Progenitor cell of endocrine pancreas (in vitro differentiated cells): Measurements from ENCODE around the gene ARL4C. TPM values are rescaled to one million over a fixed set of nuclear protein-coding genes. Genes with fewer than 3 reads are reported as not detected.

Experiments used
- DNase-seq: peaks from one replicate; pipeline ENCODE4 v3.0.0; 2021; ENCODE audit warnings: low spot score; ENCODE audit not compliant: unreplicated experiment
- H3K27ac Mint-ChIP-seq: 2 replicates; pipeline ENCODE4 v1.8.0; 2021; ENCODE audit warnings: mild to moderate bottlenecking, moderate library complexity, mixed read lengths
- H3K27me3 Mint-ChIP-seq: 2 replicates; pipeline ENCODE4 v1.8.0; 2021; ENCODE audit warnings: mixed read lengths
- H3K36me3 Mint-ChIP-seq: 2 replicates; pipeline ENCODE4 v1.8.0; 2022; ENCODE audit warnings: mixed read lengths; ENCODE audit not compliant: insufficient read depth
- H3K4me1 Mint-ChIP-seq: 2 replicates; pipeline ENCODE4 v1.8.0; 2021; ENCODE audit warnings: low read depth, mixed read lengths
- H3K4me3 Mint-ChIP-seq: 2 replicates; pipeline ENCODE4 v1.8.0; 2021; ENCODE audit warnings: low read depth, mild to moderate bottlenecking, moderate library complexity, mixed read lengths
- H3K9me3 Mint-ChIP-seq: 2 replicates; pipeline ENCODE4 v1.8.0; 2021; ENCODE audit warnings: low read depth, mixed read lengths
- CTCF ChIP-seq: fragments of 200-600 bp; sonication (generic); IDR thresholded peaks from one replicate; pipeline ENCODE4 v1.5.0; 2021; ENCODE audit warnings: antibody characterized with exemption, mild to moderate bottlenecking; ENCODE audit not compliant: unreplicated experiment
- total RNA-seq: library from RNA; stranded (reverse); gene quantifications from 2 replicates; pipeline ENCODE4 v1.2.1, GENCODE V29; 2021

The ARL4C gene
- total RNA-seq, 1 donor from 2014 or later, result 39.9 TPM

- TF ChIP-seq CTCF, result no peak
- Mint-ChIP-seq H3K27me3 (peaks cover 4% of the 10 kb centered on the region), H3K27ac (peak overlapping the region; percentile 27), H3K36me3 (no peaks in the 10 kb centered on the region), H3K4me3 (peak overlapping the region; percentile 25), H3K9me3 (peaks cover 5% of the 10 kb centered on the region), H3K4me1 (peaks cover 33% of the 10 kb centered on the region)
- DNase-seq, result no peak
Observed at GRCh38 chr2:234464291-234464645, 32.6 kb downstream of the ARL4C start.

GRCh38 chr2:234463626-234464290, 33.1 kb downstream of the ARL4C start:
- H3K27ac Mint-ChIP-seq, result peak overlapping the region; percentile 27
- TF ChIP-seq CTCF, result no peak
- peak overlapping the region; percentile 25 for H3K4me3 Mint-ChIP-seq
- H3K27me3 Mint-ChIP-seq, result peaks cover 4% of the 10 kb centered on the region
- H3K9me3 Mint-ChIP-seq, result peaks cover 5% of the 10 kb centered on the region
- no peaks in the 10 kb centered on the region for H3K36me3 Mint-ChIP-seq
- H3K4me1 Mint-ChIP-seq, result peaks cover 33% of the 10 kb centered on the region
- DNase-seq, result no peak

GRCh38 chr2:234462218-234462992, 34.5 kb downstream of the ARL4C start:
- Mint-ChIP-seq H3K36me3 (no peaks in the 10 kb centered on the region), H3K4me1 (peaks cover 36% of the 10 kb centered on the region), H3K4me3 (peak overlapping the region; percentile 19), H3K9me3 (peaks cover 9% of the 10 kb centered on the region), H3K27ac (peak overlapping the region; percentile 84), H3K27me3 (no peaks in the 10 kb centered on the region)
- DNase-seq, result no peak
- TF ChIP-seq CTCF, result no peak

GRCh38 chr2:234459401-234460009, 37.4 kb downstream of the ARL4C start:
- TF ChIP-seq CTCF, result no peak
- Mint-ChIP-seq H3K36me3 (no peaks in the 10 kb centered on the region), H3K27ac (no peak overlapping the region), H3K9me3 (peaks cover 10% of the 10 kb centered on the region), H3K27me3 (peaks cover 3% of the 10 kb centered on the region), H3K4me1 (peaks cover 34% of the 10 kb centered on the region), H3K4me3 (no peak overlapping the region)
- no peak for DNase-seq

GRCh38 chr2:234458466-234458865, 38.4 kb downstream of the ARL4C start:
- Mint-ChIP-seq H3K9me3 (peaks cover 13% of the 10 kb centered on the region), H3K36me3 (peaks cover 1% of the 10 kb centered on the region), H3K27ac (no peak overlapping the region), H3K4me1 (peaks cover 24% of the 10 kb centered on the region), H3K27me3 (peaks cover 6% of the 10 kb centered on the region), H3K4me3 (no peak overlapping the region)
- TF ChIP-seq CTCF, result no peak
- DNase-seq, result no peak
